GM12878 (cell line): ENCODE measurements around the gene CSTF1. TPM values are rescaled to one million over a fixed set of nuclear protein-coding genes. Genes with fewer than 3 reads are reported as not detected.

Source experiments
- CHD2 ChIP-seq: IDR thresholded peaks from 2 replicates; pipeline ENCODE4 v1.6.1; 2011; ENCODE audit warnings: low read depth, low read length, improper control_type of control experiment, borderline replicate concordance
- CREM ChIP-seq: IDR thresholded peaks from 2 replicates; pipeline ENCODE4 v1.6.1; 2014; ENCODE audit warnings: antibody characterized with exemption, low read depth
- DPF2 ChIP-seq: fragments of 450-650 bp; IDR thresholded peaks from 2 replicates; pipeline ENCODE4 v1.6.1; 2017; ENCODE audit warnings: mild to moderate bottlenecking
- EGR1 ChIP-seq, 2 experiments: IDR thresholded peaks; 1 replicate in 1 of 2; 2 replicates in 1 of 2; pipeline ENCODE4 v1.6.1; 2011 to 2012; ENCODE audit warnings: low read depth in 2 of 2, low read length in 2 of 2, borderline replicate concordance in 1 of 2, mild to moderate bottlenecking in 1 of 2, moderate library complexity in 1 of 2
- ETV6 ChIP-seq, 2 experiments: fragments of 450-650 bp in 1 of 2; IDR thresholded peaks in 1 of 2; conservative IDR thresholded peaks in 1 of 2; 2 replicates each; pipeline ENCODE4 v1.6.1; 2014; ENCODE audit warnings: antibody characterized with exemption in 1 of 2, borderline replicate concordance in 1 of 2, low read depth in 1 of 2, mild to moderate bottlenecking in 1 of 2, moderate library complexity in 1 of 2
- GATAD2B ChIP-seq: fragments of 450-650 bp; conservative IDR thresholded peaks from 2 replicates; pipeline ENCODE4 v1.6.1; 2017; ENCODE audit warnings: low read depth, mild to moderate bottlenecking, moderate library complexity
- HDAC6 ChIP-seq: fragments of 200-600 bp; sonication (generic); IDR thresholded peaks from one replicate; pipeline ENCODE4 v1.8.0; 2017; ENCODE audit warnings: antibody characterized with exemption; ENCODE audit not compliant: unreplicated experiment
- MYB ChIP-seq: fragments of 150-350 bp; IDR thresholded peaks from 2 replicates; pipeline ENCODE4 v1.6.1; 2014; ENCODE audit warnings: mild to moderate bottlenecking, low read depth, low read length, borderline replicate concordance
- NR2F1 ChIP-seq: fragments of 450-650 bp; conservative IDR thresholded peaks from 2 replicates; pipeline ENCODE4 v1.6.1; 2017; ENCODE audit warnings: mild to moderate bottlenecking
- POLR2AphosphoS5 ChIP-seq: IDR thresholded peaks from 2 replicates; pipeline ENCODE4 v1.6.1; 2011; ENCODE audit warnings: mild to moderate bottlenecking, low read length, inconsistent platforms
- RBBP5 ChIP-seq: fragments of 200-600 bp; sonication (generic); conservative IDR thresholded peaks from 2 replicates; pipeline ENCODE4 v1.6.1; 2016
- RCOR1 ChIP-seq: conservative IDR thresholded peaks from 2 replicates; pipeline ENCODE4 v1.6.1; 2012; ENCODE audit warnings: low read depth, low read length, improper control_type of control experiment
- SMC3 ChIP-seq: IDR thresholded peaks from 2 replicates; pipeline ENCODE4 v1.6.1; 2011; ENCODE audit warnings: low read length, improper control_type of control experiment, borderline replicate concordance
- TCF12 ChIP-seq: IDR thresholded peaks from 2 replicates; pipeline ENCODE4 v1.6.1; 2011; ENCODE audit warnings: low read depth, mild to moderate bottlenecking, low read length
- WRNIP1 ChIP-seq: IDR thresholded peaks from 2 replicates; pipeline ENCODE4 v1.6.1; 2011; ENCODE audit warnings: low read depth, low read length, improper control_type of control experiment, borderline replicate concordance
- ZZZ3 ChIP-seq: IDR thresholded peaks from 2 replicates; pipeline ENCODE4 v1.6.1; 2011; ENCODE audit warnings: low read depth; ENCODE audit not compliant: control insufficient read depth, insufficient read length
- polyA plus RNA-seq, 11 experiments: library from polyadenylated mRNA; depleted of rRNA in 4 of 11; unstranded in 6 of 11; stranded (reverse) in 5 of 11; fragments of >200 nt; fragmentation: Nextera tagmentation in 4 of 11; fragmentation: Illumina TruSeq in 1 of 11; extraction: Ambion mirVana in 4 of 11; extraction: Trizol in 1 of 11; gene quantifications; 1 replicate in 1 of 11; 2 replicates in 10 of 11; pipeline versions ENCODE4 v1.2.1 to v1.2.3, GENCODE V29; 2011 to 2016; ENCODE audit warnings: inconsistent platforms in 2 of 11, missing spikeins in 2 of 11, low read depth in 1 of 11
- total RNA-seq, 4 experiments: library from RNA; depleted of rRNA in 3 of 4; stranded (reverse); fragments of >200 nt in 3 of 4; fragmentation: Illumina TruSeq in 1 of 4; extraction: Trizol in 1 of 4; gene quantifications; 2 replicates each; pipeline versions ENCODE4 v1.2.1 to v1.2.3, GENCODE V29; 2013 to 2021
- TF ChIP-seq, protein P1 (sequence below): fragments of 450-650 bp; formaldehyde crosslinking; IDR thresholded peaks from 2 replicates; pipeline ENCODE4 v1.4.0; 2020; ENCODE audit warnings: mild to moderate bottlenecking, moderate library complexity
- TF ChIP-seq, protein P2 (sequence below): IDR thresholded peaks from 2 replicates; pipeline ENCODE4 v1.6.1; 2011; ENCODE audit warnings: borderline replicate concordance, low read depth, mild to moderate bottlenecking, moderate library complexity, mixed read lengths, low read length; ENCODE audit not compliant: insufficient read depth; ENCODE audit errors: extremely low read length
- TF ChIP-seq, protein P3 (sequence below): fragments of 450-650 bp; IDR thresholded peaks from 2 replicates; pipeline ENCODE4 v1.6.1; 2016; ENCODE audit warnings: mild to moderate bottlenecking
- TF ChIP-seq, protein P4 (sequence below): fragments of 150-350 bp; IDR thresholded peaks from 2 replicates; pipeline ENCODE4 v1.6.1; 2016; ENCODE audit warnings: low read depth, low read length

Gene CSTF1
- total and polyA plus RNA-seq, 10 of the 15 experiments (the other 5 are each of a cell fraction or from before 2014, with no cell fraction given): 41.8 to 89.1 (median 50.1) TPM

DNA sequence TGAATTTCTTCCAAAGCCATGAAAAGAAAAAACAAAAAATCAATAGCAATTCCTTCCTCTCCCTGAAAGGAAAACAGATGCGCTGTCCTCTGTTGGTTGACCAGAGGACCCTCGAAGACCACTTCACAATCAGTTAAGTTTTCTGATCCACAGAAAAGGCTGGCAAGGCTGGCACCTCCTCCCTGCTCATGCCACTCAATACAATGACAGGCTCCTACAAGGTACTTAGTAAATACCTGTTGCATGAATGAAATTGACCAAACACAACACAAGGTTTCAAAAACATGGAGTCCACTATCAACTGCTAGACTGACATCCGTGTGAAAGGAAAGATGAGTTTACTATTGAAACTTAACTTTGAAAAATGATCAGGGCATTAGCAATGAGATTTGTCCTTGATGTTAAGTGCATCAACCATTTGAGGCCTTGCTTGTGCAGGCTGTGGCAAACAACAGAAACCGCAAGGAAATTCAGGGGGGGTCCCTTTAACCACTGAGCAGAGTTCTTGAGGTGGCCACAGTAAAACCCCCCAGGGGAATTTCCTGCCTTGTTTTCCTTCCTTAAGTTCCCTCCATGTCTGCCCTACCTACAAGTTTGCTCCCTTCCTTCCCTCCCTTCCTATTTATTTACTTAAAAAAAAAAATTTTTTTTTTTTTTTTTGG, 48.0 kb downstream of the CSTF1 start (continued):
- TF ChIP-seq, protein P1, sequence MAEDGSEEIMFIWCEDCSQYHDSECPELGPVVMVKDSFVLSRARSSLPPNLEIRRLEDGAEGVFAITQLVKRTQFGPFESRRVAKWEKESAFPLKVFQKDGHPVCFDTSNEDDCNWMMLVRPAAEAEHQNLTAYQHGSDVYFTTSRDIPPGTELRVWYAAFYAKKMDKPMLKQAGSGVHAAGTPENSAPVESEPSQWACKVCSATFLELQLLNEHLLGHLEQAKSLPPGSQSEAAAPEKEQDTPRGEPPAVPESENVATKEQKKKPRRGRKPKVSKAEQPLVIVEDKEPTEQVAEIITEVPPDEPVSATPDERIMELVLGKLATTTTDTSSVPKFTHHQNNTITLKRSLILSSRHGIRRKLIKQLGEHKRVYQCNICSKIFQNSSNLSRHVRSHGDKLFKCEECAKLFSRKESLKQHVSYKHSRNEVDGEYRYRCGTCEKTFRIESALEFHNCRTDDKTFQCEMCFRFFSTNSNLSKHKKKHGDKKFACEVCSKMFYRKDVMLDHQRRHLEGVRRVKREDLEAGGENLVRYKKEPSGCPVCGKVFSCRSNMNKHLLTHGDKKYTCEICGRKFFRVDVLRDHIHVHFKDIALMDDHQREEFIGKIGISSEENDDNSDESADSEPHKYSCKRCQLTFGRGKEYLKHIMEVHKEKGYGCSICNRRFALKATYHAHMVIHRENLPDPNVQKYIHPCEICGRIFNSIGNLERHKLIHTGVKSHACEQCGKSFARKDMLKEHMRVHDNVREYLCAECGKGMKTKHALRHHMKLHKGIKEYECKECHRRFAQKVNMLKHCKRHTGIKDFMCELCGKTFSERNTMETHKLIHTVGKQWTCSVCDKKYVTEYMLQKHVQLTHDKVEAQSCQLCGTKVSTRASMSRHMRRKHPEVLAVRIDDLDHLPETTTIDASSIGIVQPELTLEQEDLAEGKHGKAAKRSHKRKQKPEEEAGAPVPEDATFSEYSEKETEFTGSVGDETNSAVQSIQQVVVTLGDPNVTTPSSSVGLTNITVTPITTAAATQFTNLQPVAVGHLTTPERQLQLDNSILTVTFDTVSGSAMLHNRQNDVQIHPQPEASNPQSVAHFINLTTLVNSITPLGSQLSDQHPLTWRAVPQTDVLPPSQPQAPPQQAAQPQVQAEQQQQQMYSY (CRISPR knock-in tag): no peak
- TF ChIP-seq MYB (no peak), DPF2 (peak; percentile 53), POLR2AphosphoS5 (no peak), HDAC6 (no peak), EGR1 (IDR thresholded peaks at IDR 0.05; ENCODE audit: borderline replicate concordance in 1 of 2, low read depth in 2 of 2, low read length in 2 of 2) (no peak), SMC3 (no peak), CHD2 (no peak), GATAD2B (no peak), RCOR1 (no peak), WRNIP1 (no peak), ETV6 (conservative IDR thresholded peaks at IDR 0.05 in 1 of 2, IDR thresholded peaks at IDR 0.05 in 1 of 2; ENCODE audit: borderline replicate concordance in 1 of 2, low read depth in 1 of 2) (peak in 1 of 2 experiments; percentile 55; a peak in 1 of 4 replicates), ZZZ3 (no peak), RBBP5 (no peak), CREM (no peak), NR2F1 (no peak), TCF12 (peak; percentile 54; the same call in 1 of the 2 replicates)
- TF ChIP-seq, protein P2, sequence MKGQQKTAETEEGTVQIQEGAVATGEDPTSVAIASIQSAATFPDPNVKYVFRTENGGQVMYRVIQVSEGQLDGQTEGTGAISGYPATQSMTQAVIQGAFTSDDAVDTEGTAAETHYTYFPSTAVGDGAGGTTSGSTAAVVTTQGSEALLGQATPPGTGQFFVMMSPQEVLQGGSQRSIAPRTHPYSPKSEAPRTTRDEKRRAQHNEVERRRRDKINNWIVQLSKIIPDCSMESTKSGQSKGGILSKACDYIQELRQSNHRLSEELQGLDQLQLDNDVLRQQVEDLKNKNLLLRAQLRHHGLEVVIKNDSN: no peak
- TF ChIP-seq, protein P3, sequence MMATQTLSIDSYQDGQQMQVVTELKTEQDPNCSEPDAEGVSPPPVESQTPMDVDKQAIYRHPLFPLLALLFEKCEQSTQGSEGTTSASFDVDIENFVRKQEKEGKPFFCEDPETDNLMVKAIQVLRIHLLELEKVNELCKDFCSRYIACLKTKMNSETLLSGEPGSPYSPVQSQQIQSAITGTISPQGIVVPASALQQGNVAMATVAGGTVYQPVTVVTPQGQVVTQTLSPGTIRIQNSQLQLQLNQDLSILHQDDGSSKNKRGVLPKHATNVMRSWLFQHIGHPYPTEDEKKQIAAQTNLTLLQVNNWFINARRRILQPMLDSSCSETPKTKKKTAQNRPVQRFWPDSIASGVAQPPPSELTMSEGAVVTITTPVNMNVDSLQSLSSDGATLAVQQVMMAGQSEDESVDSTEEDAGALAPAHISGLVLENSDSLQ: peak; percentile 48; the same call in 1 of the 2 replicates
- TF ChIP-seq, protein P4, sequence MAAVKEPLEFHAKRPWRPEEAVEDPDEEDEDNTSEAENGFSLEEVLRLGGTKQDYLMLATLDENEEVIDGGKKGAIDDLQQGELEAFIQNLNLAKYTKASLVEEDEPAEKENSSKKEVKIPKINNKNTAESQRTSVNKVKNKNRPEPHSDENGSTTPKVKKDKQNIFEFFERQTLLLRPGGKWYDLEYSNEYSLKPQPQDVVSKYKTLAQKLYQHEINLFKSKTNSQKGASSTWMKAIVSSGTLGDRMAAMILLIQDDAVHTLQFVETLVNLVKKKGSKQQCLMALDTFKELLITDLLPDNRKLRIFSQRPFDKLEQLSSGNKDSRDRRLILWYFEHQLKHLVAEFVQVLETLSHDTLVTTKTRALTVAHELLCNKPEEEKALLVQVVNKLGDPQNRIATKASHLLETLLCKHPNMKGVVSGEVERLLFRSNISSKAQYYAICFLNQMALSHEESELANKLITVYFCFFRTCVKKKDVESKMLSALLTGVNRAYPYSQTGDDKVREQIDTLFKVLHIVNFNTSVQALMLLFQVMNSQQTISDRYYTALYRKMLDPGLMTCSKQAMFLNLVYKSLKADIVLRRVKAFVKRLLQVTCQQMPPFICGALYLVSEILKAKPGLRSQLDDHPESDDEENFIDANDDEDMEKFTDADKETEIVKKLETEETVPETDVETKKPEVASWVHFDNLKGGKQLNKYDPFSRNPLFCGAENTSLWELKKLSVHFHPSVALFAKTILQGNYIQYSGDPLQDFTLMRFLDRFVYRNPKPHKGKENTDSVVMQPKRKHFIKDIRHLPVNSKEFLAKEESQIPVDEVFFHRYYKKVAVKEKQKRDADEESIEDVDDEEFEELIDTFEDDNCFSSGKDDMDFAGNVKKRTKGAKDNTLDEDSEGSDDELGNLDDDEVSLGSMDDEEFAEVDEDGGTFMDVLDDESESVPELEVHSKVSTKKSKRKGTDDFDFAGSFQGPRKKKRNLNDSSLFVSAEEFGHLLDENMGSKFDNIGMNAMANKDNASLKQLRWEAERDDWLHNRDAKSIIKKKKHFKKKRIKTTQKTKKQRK: no peak
